Fibroblast of mammary gland (primary cell): Measurements from ENCODE around the gene ABCC2.

Source experiments
- DNase-seq: peaks from one replicate; pipeline ENCODE4 v3.0.0-alpha.2; 2010; ENCODE audit warnings: low read depth
- H3K4me3 ChIP-seq: 2 replicates; pipeline ENCODE4 v1.5.1; 2011; ENCODE audit warnings: low read depth, mild to moderate bottlenecking, low read length, moderate library complexity; ENCODE audit not compliant: control insufficient read depth
- CTCF ChIP-seq: conservative IDR thresholded peaks from 2 replicates; pipeline ENCODE4 v1.5.1; 2011; ENCODE audit warnings: low read depth, low read length, inconsistent platforms; ENCODE audit not compliant: control insufficient read depth, insufficient read depth

ABCC2 gene

GRCh38 chr10:99814143-99814542 is 31.7 kb downstream of the ABCC2 start:
- no peak overlapping the region for H3K4me3 ChIP-seq
- DNase-seq: no peak
- no peak for TF ChIP-seq CTCF

- peak; percentile 52 for DNase-seq
- no peak for TF ChIP-seq CTCF
Observed at GRCh38 chr10:99815621-99816020, 33.2 kb downstream of the ABCC2 start.

GRCh38 chr10:99827936-99828335 is 45.5 kb downstream of the ABCC2 start:
- no peak for TF ChIP-seq CTCF
- DNase-seq: peak; percentile 76
- H3K4me3 ChIP-seq: no peak overlapping the region

More at GRCh38 chr10:99815621-99816020, 33.2 kb downstream of the ABCC2 start:
- no peak overlapping the region for H3K4me3 ChIP-seq

- no peak for TF ChIP-seq CTCF
- H3K4me3 ChIP-seq: no peak overlapping the region
- no peak for DNase-seq
Observed at GRCh38 chr10:99828464-99828863, 46.0 kb downstream of the ABCC2 start.

GRCh38 chr10:99832439-99832838 is 50.0 kb downstream of the ABCC2 start:
- no peak for TF ChIP-seq CTCF
- H3K4me3 ChIP-seq: no peak overlapping the region
- DNase-seq: no peak

- no peak overlapping the region for H3K4me3 ChIP-seq
- peak; percentile 91 for DNase-seq
- TF ChIP-seq CTCF: no peak
Observed at GRCh38 chr10:99834410-99834809, 52.0 kb downstream of the ABCC2 start.

GRCh38 chr10:99835947-99836346 is 53.5 kb downstream of the ABCC2 start:
- TF ChIP-seq CTCF: no peak
- H3K4me3 ChIP-seq: no peak overlapping the region
- DNase-seq: no peak
